ENCODE data around the gene NUP214. TPM values are rescaled to one million over a fixed set of nuclear protein-coding genes. Genes with fewer than 3 reads are reported as not detected.

Gene NUP214
- total RNA-seq, 4 donors from 2014 or later: 13.2 to 75.8 (median 49.0) TPM

DNA sequence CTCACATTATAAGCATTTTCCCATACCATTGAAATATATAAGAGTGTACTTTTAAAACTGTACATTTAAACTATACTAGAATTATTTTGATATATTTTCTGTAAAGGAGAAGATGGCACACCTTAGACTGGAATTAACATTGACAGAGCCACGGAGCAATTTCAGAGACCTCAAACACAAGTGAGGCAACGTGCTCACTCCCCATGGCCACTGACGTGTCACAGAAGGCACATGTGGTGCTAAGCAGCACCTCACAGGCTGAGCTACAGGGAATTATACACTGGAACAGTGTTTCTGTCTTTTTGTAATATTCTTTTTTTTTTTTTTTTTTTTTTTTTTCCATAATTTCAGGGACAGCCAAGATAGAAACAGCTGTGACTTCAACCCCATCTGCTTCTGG is 66.5 kb downstream of the NUP214 start:
- no peak overlapping the region for H3K27ac ChIP-seq
- TF ChIP-seq, protein P1, sequence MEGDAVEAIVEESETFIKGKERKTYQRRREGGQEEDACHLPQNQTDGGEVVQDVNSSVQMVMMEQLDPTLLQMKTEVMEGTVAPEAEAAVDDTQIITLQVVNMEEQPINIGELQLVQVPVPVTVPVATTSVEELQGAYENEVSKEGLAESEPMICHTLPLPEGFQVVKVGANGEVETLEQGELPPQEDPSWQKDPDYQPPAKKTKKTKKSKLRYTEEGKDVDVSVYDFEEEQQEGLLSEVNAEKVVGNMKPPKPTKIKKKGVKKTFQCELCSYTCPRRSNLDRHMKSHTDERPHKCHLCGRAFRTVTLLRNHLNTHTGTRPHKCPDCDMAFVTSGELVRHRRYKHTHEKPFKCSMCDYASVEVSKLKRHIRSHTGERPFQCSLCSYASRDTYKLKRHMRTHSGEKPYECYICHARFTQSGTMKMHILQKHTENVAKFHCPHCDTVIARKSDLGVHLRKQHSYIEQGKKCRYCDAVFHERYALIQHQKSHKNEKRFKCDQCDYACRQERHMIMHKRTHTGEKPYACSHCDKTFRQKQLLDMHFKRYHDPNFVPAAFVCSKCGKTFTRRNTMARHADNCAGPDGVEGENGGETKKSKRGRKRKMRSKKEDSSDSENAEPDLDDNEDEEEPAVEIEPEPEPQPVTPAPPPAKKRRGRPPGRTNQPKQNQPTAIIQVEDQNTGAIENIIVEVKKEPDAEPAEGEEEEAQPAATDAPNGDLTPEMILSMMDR (IDR thresholded peaks at IDR 0.05): no peak
- TF ChIP-seq POLR2A (IDR thresholded peaks at IDR 0.05): no peak
- no peak for DNase-seq
- H3K27me3 ChIP-seq: no peaks in the 10 kb centered on the region
- H3K9me3 ChIP-seq: no peaks in the 10 kb centered on the region
- H3K4me1 ChIP-seq: no peaks in the 10 kb centered on the region
- intact Hi-C loops (cut with DNase I; ENCODE audit: low total_unique reads): no loop called here
- no peaks in the 10 kb centered on the region for H3K36me3 ChIP-seq
- no peak overlapping the region for H3K4me3 ChIP-seq

DNA sequence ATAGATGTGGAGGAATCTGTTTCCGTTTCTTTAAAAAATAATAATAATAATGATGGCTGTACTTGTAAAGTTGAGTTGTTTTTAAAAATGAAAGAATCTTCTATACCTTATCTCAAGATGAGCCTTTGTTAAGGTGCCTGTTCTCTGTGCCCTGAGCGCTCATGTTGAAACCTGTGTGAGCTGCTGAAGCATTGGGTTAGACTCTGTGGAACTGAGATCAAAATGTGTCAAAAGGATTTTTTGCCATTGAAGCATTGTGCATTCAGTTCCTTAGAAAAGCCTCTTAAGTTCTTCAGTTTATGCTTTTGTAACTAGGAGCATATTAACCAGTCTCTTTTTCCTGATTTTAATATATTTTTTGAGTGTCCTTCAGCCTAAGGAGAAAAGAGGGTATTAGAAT is 67.7 kb downstream of the NUP214 start:
- H3K36me3 ChIP-seq: no peaks in the 10 kb centered on the region
- no peaks in the 10 kb centered on the region for H3K4me1 ChIP-seq
- no peak for TF ChIP-seq POLR2A (IDR thresholded peaks at IDR 0.05)
- TF ChIP-seq, protein P1 (IDR thresholded peaks at IDR 0.05): no peak
- no peak overlapping the region for H3K4me3 ChIP-seq
- H3K27me3 ChIP-seq: no peaks in the 10 kb centered on the region
- no peak overlapping the region for H3K27ac ChIP-seq
- no peak for DNase-seq
- intact Hi-C loops (cut with DNase I; ENCODE audit: low total_unique reads): no loop called here
- H3K9me3 ChIP-seq: no peaks in the 10 kb centered on the region

DNA sequence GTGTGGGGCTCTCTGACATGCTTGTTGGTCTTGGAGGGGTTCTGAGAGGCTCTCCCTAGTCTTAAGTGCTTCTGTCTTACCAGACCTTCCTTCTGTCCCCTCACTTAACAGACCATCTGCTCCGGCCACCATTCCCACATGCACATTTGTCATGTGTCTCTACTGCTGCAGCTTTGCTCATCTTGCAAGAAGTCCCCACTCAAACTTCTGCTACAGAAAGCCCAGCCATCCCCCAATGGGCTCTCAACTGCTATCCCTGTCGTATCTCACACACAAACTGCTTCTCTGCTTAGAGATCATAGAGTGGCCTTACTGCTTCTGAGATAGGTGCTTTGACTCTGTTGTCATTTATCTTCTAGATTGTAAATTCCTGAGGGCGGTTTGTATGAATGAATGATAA is 69.4 kb downstream of the NUP214 start:
- no peaks in the 10 kb centered on the region for H3K9me3 ChIP-seq
- H3K4me3 ChIP-seq: no peak overlapping the region
- TF ChIP-seq POLR2A (IDR thresholded peaks at IDR 0.05): no peak
- TF ChIP-seq, protein P1 (IDR thresholded peaks at IDR 0.05): no peak
- intact Hi-C loops (cut with DNase I; ENCODE audit: low total_unique reads): no loop called here
- H3K27ac ChIP-seq: no peak overlapping the region
- H3K36me3 ChIP-seq: no peaks in the 10 kb centered on the region
- no peaks in the 10 kb centered on the region for H3K4me1 ChIP-seq
- DNase-seq: no peak
- H3K27me3 ChIP-seq: no peaks in the 10 kb centered on the region

DNA sequence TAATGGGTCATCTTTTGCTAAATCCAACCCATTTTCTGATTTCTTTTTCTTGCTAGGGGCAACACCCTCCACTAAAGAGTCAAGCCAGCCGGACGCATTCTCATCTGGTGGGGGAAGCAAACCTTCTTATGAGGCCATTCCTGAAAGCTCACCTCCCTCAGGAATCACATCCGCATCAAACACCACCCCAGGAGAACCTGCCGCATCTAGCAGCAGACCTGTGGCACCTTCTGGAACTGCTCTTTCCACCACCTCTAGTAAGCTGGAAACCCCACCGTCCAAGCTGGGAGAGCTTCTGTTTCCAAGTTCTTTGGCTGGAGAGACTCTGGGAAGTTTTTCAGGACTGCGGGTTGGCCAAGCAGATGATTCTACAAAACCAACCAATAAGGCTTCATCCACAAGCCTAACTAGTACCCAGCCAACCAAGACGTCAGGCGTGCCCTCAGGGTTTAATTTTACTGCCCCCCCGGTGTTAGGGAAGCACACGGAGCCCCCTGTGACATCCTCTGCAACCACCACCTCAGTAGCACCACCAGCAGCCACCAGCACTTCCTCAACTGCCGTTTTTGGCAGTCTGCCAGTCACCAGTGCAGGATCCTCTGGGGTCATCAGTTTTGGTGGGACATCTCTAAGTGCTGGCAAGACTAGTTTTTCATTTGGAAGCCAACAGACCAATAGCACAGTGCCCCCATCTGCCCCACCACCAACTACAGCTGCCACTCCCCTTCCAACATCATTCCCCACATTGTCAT is 72.0 kb downstream of the NUP214 start:
- no peaks in the 10 kb centered on the region for H3K27me3 ChIP-seq
- H3K4me3 ChIP-seq: no peak overlapping the region
- no peak for DNase-seq
- no peaks in the 10 kb centered on the region for H3K4me1 ChIP-seq
- no peak for TF ChIP-seq POLR2A (IDR thresholded peaks at IDR 0.05)
- TF ChIP-seq, protein P1 (IDR thresholded peaks at IDR 0.05): no peak
- no peaks in the 10 kb centered on the region for H3K9me3 ChIP-seq
- no peak overlapping the region for H3K27ac ChIP-seq
- intact Hi-C loops (cut with DNase I; ENCODE audit: low total_unique reads): no loop called here
- no peaks in the 10 kb centered on the region for H3K36me3 ChIP-seq

DNA sequence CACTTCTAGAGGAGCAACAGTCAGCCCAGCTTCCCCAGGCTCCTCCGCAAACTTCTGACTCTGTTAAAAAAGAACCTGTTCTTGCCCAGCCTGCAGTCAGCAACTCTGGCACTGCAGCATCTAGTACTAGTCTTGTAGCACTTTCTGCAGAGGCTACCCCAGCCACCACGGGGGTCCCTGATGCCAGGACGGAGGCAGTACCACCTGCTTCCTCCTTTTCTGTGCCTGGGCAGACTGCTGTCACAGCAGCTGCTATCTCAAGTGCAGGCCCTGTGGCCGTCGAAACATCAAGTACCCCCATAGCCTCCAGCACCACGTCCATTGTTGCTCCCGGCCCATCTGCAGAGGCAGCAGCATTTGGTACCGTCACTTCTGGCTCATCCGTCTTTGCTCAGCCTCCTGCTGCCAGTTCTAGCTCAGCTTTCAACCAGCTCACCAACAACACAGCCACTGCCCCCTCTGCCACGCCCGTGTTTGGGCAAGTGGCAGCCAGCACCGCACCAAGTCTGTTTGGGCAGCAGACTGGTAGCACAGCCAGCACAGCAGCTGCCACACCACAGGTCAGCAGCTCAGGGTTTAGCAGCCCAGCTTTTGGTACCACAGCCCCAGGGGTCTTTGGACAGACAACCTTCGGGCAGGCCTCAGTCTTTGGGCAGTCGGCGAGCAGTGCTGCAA is 72.8 kb downstream of the NUP214 start:
- H3K27me3 ChIP-seq: no peaks in the 10 kb centered on the region
- no peak overlapping the region for H3K4me3 ChIP-seq
- no peaks in the 10 kb centered on the region for H3K9me3 ChIP-seq
- no peaks in the 10 kb centered on the region for H3K36me3 ChIP-seq
- intact Hi-C loops (cut with DNase I; ENCODE audit: low total_unique reads): no loop called here
- no peaks in the 10 kb centered on the region for H3K4me1 ChIP-seq
- no peak for DNase-seq
- no peak for TF ChIP-seq POLR2A (IDR thresholded peaks at IDR 0.05)
- TF ChIP-seq, protein P1 (IDR thresholded peaks at IDR 0.05): no peak
- H3K27ac ChIP-seq: no peak overlapping the region

All from uterus (tissue), 4 donors.